WTC11 (cell line): Measurements from ENCODE around the gene CLDN8. TPM values are rescaled to one million over a fixed set of nuclear protein-coding genes. Genes with fewer than 3 reads are reported as not detected.

Source experiments
- ATAC-seq: fragments of 200-7000 bp; cut with Tn5 transposase; 2 replicates; pipeline ENCODE4 v1.10.0; 2021; ENCODE audit warnings: mild to moderate bottlenecking, moderate library complexity
- CTCF ChIA-PET: fragments of 300-600 bp; sonication (Branson Sonifier 250); formaldehyde crosslinking; loops from one replicate; lab custom pipeline; 2021; ENCODE audit warnings: antibody characterized with exemption; lab: Charles Lee
- POLR2A ChIA-PET: fragments of 350-600 bp; sonication (Branson Sonifier 250); formaldehyde crosslinking; loops from one replicate; lab custom pipeline; 2021; ENCODE audit warnings: antibody characterized with exemption; lab: Charles Lee
- DNase-seq: peaks from one replicate; pipeline ENCODE4 v3.0.0; 2021; ENCODE audit warnings: low spot score
- H3K27ac Mint-ChIP-seq: 2 replicates; pipeline ENCODE4 v1.8.0; 2021; ENCODE audit warnings: mixed read lengths
- H3K27me3 Mint-ChIP-seq: 2 replicates; pipeline ENCODE4 v1.8.0; 2021; ENCODE audit warnings: low read depth, mild to moderate bottlenecking, moderate library complexity, mixed read lengths
- H3K36me3 Mint-ChIP-seq: 2 replicates; pipeline ENCODE4 v1.8.0; 2021; ENCODE audit warnings: mixed read lengths
- H3K4me1 Mint-ChIP-seq: 2 replicates; pipeline ENCODE4 v1.8.0; 2022; ENCODE audit warnings: mixed read lengths
- H3K4me3 Mint-ChIP-seq: 2 replicates; pipeline ENCODE4 v1.8.0; 2021; ENCODE audit warnings: mild to moderate bottlenecking, moderate library complexity, mixed read lengths
- H3K9me3 Mint-ChIP-seq: 2 replicates; pipeline ENCODE4 v1.8.0; 2021; ENCODE audit warnings: mixed read lengths
- ATF2 ChIP-seq: sonication (generic); formaldehyde crosslinking; IDR thresholded peaks from 2 replicates; pipeline ENCODE4 v1.8.1; 2022; ENCODE audit warnings: low read depth, missing genetic modification reagents, borderline replicate concordance
- CREB1 ChIP-seq: sonication (generic); formaldehyde crosslinking; IDR thresholded peaks from 2 replicates; pipeline ENCODE4 v1.8.0; 2023; ENCODE audit warnings: mild to moderate bottlenecking, missing genetic modification reagents
- EMX1 ChIP-seq: fragments of 250-450 bp; sonication (Bioruptor Pico); IDR thresholded peaks from 2 replicates; pipeline ENCODE4 v1.8.0; 2021; ENCODE audit warnings: mild to moderate bottlenecking
- ESRRA ChIP-seq: sonication (generic); formaldehyde crosslinking; IDR thresholded peaks from 2 replicates; pipeline ENCODE4 v1.8.1; 2022; ENCODE audit warnings: mild to moderate bottlenecking, missing genetic modification reagents, borderline replicate concordance
- FOXJ3 ChIP-seq: sonication (generic); formaldehyde crosslinking; IDR thresholded peaks from 2 replicates; pipeline ENCODE4 v1.9.0; 2021; ENCODE audit warnings: missing genetic modification reagents, mild to moderate bottlenecking, borderline replicate concordance
- FOXK1 ChIP-seq: sonication (generic); formaldehyde crosslinking; IDR thresholded peaks from 2 replicates; pipeline ENCODE4 v1.8.0; 2022; ENCODE audit warnings: mild to moderate bottlenecking, moderate library complexity, missing genetic modification reagents
- FOXP1 ChIP-seq: sonication (generic); formaldehyde crosslinking; IDR thresholded peaks from 2 replicates; pipeline ENCODE4 v1.8.0; 2022; ENCODE audit warnings: missing genetic modification reagents, mild to moderate bottlenecking, moderate library complexity, borderline replicate concordance
- GRHL2 ChIP-seq: fragments of 250-450 bp; sonication (Bioruptor Pico); IDR thresholded peaks from 2 replicates; pipeline ENCODE4 v1.8.0; 2022; ENCODE audit warnings: mild to moderate bottlenecking, moderate library complexity; ENCODE audit not compliant: insufficient replicate concordance, severe bottlenecking
- HMGA2 ChIP-seq: fragments of 250-450 bp; sonication (Bioruptor Pico); IDR thresholded peaks from 2 replicates; pipeline ENCODE4 v1.4.0; 2021; ENCODE audit warnings: mild to moderate bottlenecking, moderate library complexity
- JAZF1 ChIP-seq: fragments of 250-450 bp; sonication (Bioruptor Pico); IDR thresholded peaks from 2 replicates; pipeline ENCODE4 v1.9.0; 2021; ENCODE audit warnings: moderate library complexity, mild to moderate bottlenecking, inconsistent platforms
- MYBL2 ChIP-seq: sonication (generic); formaldehyde crosslinking; IDR thresholded peaks from 2 replicates; pipeline ENCODE4 v1.8.1; 2023; ENCODE audit warnings: mild to moderate bottlenecking, moderate library complexity, missing genetic modification reagents
- NFATC4 ChIP-seq: fragments of 250-450 bp; sonication (Bioruptor Pico); IDR thresholded peaks from 2 replicates; pipeline ENCODE4 v1.9.0; 2021; ENCODE audit warnings: mild to moderate bottlenecking
- NFE2L1 ChIP-seq: sonication (generic); formaldehyde crosslinking; IDR thresholded peaks from 2 replicates; pipeline ENCODE4 v1.8.1; 2023; ENCODE audit warnings: missing genetic modification reagents
- NR2C2 ChIP-seq: sonication (generic); formaldehyde crosslinking; IDR thresholded peaks from 2 replicates; pipeline ENCODE4 v1.8.0; 2022; ENCODE audit warnings: mild to moderate bottlenecking, missing genetic modification reagents
- PREB ChIP-seq: sonication (generic); formaldehyde crosslinking; IDR thresholded peaks from 2 replicates; pipeline ENCODE4 v1.8.1; 2022; ENCODE audit warnings: mild to moderate bottlenecking, missing genetic modification reagents, moderate library complexity, borderline replicate concordance
- RELA ChIP-seq: sonication (generic); formaldehyde crosslinking; IDR thresholded peaks from 2 replicates; pipeline ENCODE4 v1.8.1; 2022; ENCODE audit warnings: missing genetic modification reagents, mild to moderate bottlenecking, borderline replicate concordance
- SMAD3 ChIP-seq: sonication (generic); formaldehyde crosslinking; IDR thresholded peaks from 2 replicates; pipeline ENCODE4 v1.8.0; 2022; ENCODE audit warnings: missing genetic modification reagents, mild to moderate bottlenecking, borderline replicate concordance
- SMAD4 ChIP-seq: sonication (generic); formaldehyde crosslinking; IDR thresholded peaks from 2 replicates; pipeline ENCODE4 v1.8.0; 2022; ENCODE audit warnings: mild to moderate bottlenecking, missing genetic modification reagents
- ZNF121 ChIP-seq: sonication (generic); formaldehyde crosslinking; IDR thresholded peaks from 2 replicates; pipeline ENCODE4 v1.8.0; 2023; ENCODE audit warnings: missing genetic modification reagents
- ZNF263 ChIP-seq: sonication (generic); formaldehyde crosslinking; IDR thresholded peaks from 2 replicates; pipeline ENCODE4 v1.8.1; 2022; ENCODE audit warnings: low read depth, mild to moderate bottlenecking, moderate library complexity, missing genetic modification reagents
- ZNF281 ChIP-seq: sonication (generic); formaldehyde crosslinking; IDR thresholded peaks from 2 replicates; pipeline ENCODE4 v1.8.0; 2023; ENCODE audit warnings: mild to moderate bottlenecking, missing genetic modification reagents
- ZNF671 ChIP-seq: fragments of 250-450 bp; sonication (Bioruptor Pico); IDR thresholded peaks from 2 replicates; pipeline ENCODE4 v1.8.0; 2021; ENCODE audit warnings: mild to moderate bottlenecking
- total RNA-seq: library from RNA; stranded (reverse); gene quantifications from 3 replicates; pipeline ENCODE4 v1.2.3, GENCODE V29; 2021
- TF ChIP-seq, protein P1 (sequence below): sonication (generic); formaldehyde crosslinking; IDR thresholded peaks from 2 replicates; pipeline ENCODE4 v1.8.1; 2023; ENCODE audit warnings: mild to moderate bottlenecking, missing genetic modification reagents, borderline replicate concordance
- TF ChIP-seq, protein P2 (sequence below): sonication (generic); formaldehyde crosslinking; IDR thresholded peaks from 2 replicates; pipeline ENCODE4 v1.8.1; 2023; ENCODE audit warnings: mild to moderate bottlenecking, moderate library complexity, missing genetic modification reagents
- TF ChIP-seq, protein P3 (sequence below): sonication (generic); formaldehyde crosslinking; IDR thresholded peaks from 2 replicates; pipeline ENCODE4 v1.8.0; 2022; ENCODE audit warnings: mild to moderate bottlenecking, missing genetic modification reagents
- TF ChIP-seq, protein P4 (sequence below): sonication (generic); formaldehyde crosslinking; IDR thresholded peaks from 2 replicates; pipeline ENCODE4 v1.8.0; 2022; ENCODE audit warnings: mild to moderate bottlenecking, missing genetic modification reagents

CLDN8 gene
- total RNA-seq, 1 experiment from 2014 or later, result not detected

DNA sequence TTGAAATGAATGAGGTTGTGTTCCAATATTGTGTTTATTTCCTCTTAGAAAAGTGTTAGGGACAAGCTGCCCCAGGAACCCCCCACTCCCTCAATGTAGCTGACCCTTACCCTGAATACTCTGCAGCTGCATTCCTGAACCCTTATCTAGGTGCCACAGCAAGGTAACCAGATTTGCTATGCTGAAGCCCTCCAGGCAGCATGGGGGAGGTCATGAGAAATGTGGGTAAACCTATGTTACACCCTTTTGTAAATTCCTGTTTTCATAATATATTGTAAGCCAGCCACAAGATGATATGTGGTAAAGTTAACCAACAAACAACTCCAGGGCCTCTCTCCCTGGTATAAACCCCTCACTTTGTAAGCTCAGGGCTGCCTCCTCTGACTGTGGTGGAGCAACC lies 27.8 kb upstream of the CLDN8 start (continued):
- TF ChIP-seq ZNF281 (CRISPR knock-in tag) (no peak), ESRRA (CRISPR knock-in tag) (no peak)
- TF ChIP-seq, all 79 proteins: peak for 0

GRCh38 chr21:30240661-30241060 lies 24.8 kb upstream of the CLDN8 start:
- CTCF ChIA-PET, result interaction anchor here (1.0 kb wide), 1 partner anchor 28 kb away, joined by 3 read pairs; no protein-coding TSS in a partner anchor

GRCh38 chr21:30238168-30238567 lies 22.3 kb upstream of the CLDN8 start:
- no peaks in the 10 kb centered on the region for H3K27me3 Mint-ChIP-seq
- ChIA-PET POLR2A (no interaction called here), CTCF (no interaction called here)
- DNase-seq (no peak), ATAC-seq (no peak)
- no peaks in the 10 kb centered on the region for H3K36me3 Mint-ChIP-seq
- H3K4me3 Mint-ChIP-seq, result no peak overlapping the region
- peaks cover 6% of the 10 kb centered on the region; the same call in 1 of the 2 replicates for H3K4me1 Mint-ChIP-seq
- H3K9me3 Mint-ChIP-seq, result 0 out of 2 replicates have a peak, but pooled peaks cover 4% of the 10 kb centered on the region
- no peak overlapping the region for H3K27ac Mint-ChIP-seq
- TF ChIP-seq MYBL2 (no peak), SMAD3 (CRISPR knock-in tag) (no peak), ATF2 (CRISPR knock-in tag) (no peak), NR2C2 (no peak), EMX1 (no peak)
- TF ChIP-seq, protein P1, sequence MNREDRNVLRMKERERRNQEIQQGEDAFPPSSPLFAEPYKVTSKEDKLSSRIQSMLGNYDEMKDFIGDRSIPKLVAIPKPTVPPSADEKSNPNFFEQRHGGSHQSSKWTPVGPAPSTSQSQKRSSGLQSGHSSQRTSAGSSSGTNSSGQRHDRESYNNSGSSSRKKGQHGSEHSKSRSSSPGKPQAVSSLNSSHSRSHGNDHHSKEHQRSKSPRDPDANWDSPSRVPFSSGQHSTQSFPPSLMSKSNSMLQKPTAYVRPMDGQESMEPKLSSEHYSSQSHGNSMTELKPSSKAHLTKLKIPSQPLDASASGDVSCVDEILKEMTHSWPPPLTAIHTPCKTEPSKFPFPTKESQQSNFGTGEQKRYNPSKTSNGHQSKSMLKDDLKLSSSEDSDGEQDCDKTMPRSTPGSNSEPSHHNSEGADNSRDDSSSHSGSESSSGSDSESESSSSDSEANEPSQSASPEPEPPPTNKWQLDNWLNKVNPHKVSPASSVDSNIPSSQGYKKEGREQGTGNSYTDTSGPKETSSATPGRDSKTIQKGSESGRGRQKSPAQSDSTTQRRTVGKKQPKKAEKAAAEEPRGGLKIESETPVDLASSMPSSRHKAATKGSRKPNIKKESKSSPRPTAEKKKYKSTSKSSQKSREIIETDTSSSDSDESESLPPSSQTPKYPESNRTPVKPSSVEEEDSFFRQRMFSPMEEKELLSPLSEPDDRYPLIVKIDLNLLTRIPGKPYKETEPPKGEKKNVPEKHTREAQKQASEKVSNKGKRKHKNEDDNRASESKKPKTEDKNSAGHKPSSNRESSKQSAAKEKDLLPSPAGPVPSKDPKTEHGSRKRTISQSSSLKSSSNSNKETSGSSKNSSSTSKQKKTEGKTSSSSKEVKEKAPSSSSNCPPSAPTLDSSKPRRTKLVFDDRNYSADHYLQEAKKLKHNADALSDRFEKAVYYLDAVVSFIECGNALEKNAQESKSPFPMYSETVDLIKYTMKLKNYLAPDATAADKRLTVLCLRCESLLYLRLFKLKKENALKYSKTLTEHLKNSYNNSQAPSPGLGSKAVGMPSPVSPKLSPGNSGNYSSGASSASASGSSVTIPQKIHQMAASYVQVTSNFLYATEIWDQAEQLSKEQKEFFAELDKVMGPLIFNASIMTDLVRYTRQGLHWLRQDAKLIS, result no peak
- TF ChIP-seq, protein P2, sequence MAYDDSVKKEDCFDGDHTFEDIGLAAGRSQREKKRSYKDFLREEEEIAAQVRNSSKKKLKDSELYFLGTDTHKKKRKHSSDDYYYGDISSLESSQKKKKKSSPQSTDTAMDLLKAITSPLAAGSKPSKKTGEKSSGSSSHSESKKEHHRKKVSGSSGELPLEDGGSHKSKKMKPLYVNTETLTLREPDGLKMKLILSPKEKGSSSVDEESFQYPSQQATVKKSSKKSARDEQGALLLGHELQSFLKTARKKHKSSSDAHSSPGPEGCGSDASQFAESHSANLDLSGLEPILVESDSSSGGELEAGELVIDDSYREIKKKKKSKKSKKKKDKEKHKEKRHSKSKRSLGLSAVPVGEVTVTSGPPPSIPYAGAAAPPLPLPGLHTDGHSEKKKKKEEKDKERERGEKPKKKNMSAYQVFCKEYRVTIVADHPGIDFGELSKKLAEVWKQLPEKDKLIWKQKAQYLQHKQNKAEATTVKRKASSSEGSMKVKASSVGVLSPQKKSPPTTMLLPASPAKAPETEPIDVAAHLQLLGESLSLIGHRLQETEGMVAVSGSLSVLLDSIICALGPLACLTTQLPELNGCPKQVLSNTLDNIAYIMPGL (CRISPR knock-in tag), result no peak

More at GRCh38 chr21:30240661-30241060, 24.8 kb upstream of the CLDN8 start:
- Mint-ChIP-seq H3K4me3 (no peak overlapping the region), H3K27me3 (no peaks in the 10 kb centered on the region), H3K36me3 (no peaks in the 10 kb centered on the region), H3K9me3 (0 out of 2 replicates have a peak, but pooled peaks cover 4% of the 10 kb centered on the region), H3K27ac (no peak overlapping the region), H3K4me1 (no peaks in the 10 kb centered on the region)
- POLR2A ChIA-PET, result no interaction called here
- DNase-seq, result no peak
- no peak for ATAC-seq
- TF ChIP-seq SMAD4, result no peak
- TF ChIP-seq, protein P3, sequence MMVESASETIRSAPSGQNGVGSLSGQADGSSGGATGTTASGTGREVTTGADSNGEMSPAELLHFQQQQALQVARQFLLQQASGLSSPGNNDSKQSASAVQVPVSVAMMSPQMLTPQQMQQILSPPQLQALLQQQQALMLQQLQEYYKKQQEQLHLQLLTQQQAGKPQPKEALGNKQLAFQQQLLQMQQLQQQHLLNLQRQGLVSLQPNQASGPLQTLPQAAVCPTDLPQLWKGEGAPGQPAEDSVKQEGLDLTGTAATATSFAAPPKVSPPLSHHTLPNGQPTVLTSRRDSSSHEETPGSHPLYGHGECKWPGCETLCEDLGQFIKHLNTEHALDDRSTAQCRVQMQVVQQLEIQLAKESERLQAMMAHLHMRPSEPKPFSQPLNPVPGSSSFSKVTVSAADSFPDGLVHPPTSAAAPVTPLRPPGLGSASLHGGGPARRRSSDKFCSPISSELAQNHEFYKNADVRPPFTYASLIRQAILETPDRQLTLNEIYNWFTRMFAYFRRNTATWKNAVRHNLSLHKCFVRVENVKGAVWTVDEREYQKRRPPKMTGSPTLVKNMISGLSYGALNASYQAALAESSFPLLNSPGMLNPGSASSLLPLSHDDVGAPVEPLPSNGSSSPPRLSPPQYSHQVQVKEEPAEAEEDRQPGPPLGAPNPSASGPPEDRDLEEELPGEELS, result no peak
- no peak for TF ChIP-seq ZNF671 (CRISPR knock-in tag)
- no peak for TF ChIP-seq FOXP1 (CRISPR knock-in tag)
- no peak for TF ChIP-seq GRHL2
- TF ChIP-seq CREB1 (CRISPR knock-in tag), result no peak
- TF ChIP-seq ESRRA (CRISPR knock-in tag), result no peak
- TF ChIP-seq PREB (CRISPR knock-in tag), result no peak
- TF ChIP-seq NFE2L1 (CRISPR knock-in tag), result no peak
- no peak for TF ChIP-seq FOXK1 (CRISPR knock-in tag)
- no peak for TF ChIP-seq FOXJ3 (CRISPR knock-in tag)
- no peak for TF ChIP-seq NFATC4 (CRISPR knock-in tag)
- no peak for TF ChIP-seq RELA (CRISPR knock-in tag)
- TF ChIP-seq ZNF121 (CRISPR knock-in tag), result no peak
- TF ChIP-seq JAZF1 (CRISPR knock-in tag), result no peak
- TF ChIP-seq ZNF263, result no peak
- TF ChIP-seq, protein P4, sequence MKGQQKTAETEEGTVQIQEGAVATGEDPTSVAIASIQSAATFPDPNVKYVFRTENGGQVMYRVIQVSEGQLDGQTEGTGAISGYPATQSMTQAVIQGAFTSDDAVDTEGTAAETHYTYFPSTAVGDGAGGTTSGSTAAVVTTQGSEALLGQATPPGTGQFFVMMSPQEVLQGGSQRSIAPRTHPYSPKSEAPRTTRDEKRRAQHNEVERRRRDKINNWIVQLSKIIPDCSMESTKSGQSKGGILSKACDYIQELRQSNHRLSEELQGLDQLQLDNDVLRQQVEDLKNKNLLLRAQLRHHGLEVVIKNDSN (CRISPR knock-in tag), result no peak
- TF ChIP-seq EMX1, result no peak
- no peak for TF ChIP-seq HMGA2
